Colon (tissue), 2 donors: ENCODE results near the gene TOB1.
"Not testable (repeated sequence)": the region's sequence is repeated elsewhere in the genome, so short reads cannot be mapped to it uniquely, and the experiment has no call there.

Experiments
- FAIRE-seq: peaks from 2 replicates; lab custom pipeline; 2012; peaks lifted over from hg19 to GRCh38; lab: Jason Lieb, UNC
- donor health status: control.
- donor health status: control.

Gene TOB1

DNA sequence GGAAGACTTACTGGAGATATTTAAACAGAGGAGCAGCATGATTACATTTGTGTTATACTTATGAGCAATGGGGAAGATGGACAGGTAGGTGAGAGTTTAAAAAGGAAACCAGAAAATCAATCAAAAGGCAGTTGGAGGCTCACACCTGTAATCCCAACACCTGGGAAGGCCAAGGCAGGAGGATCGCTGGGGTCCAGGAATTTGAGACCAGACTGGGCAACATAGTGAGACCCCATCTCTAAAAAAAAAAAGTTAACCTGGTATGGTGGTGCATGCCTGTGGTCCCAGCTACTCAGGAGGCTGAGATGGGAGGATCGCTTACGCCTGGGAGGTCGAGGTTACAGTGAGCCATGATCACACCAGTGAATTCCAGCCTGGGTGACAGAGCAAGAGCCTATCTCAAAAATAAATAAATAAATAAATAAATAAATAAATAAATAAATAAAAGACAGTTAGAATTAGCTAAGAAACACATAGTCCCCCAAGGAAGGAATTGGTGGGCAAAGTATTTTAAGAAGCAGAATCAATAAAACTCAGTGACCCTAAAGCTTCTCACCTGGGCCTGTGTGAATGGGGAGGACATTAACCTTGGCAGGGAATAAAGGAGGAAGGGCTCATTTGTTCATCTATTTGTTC lies 32.3 kb upstream of the TOB1 start:
- no peak for FAIRE-seq

DNA sequence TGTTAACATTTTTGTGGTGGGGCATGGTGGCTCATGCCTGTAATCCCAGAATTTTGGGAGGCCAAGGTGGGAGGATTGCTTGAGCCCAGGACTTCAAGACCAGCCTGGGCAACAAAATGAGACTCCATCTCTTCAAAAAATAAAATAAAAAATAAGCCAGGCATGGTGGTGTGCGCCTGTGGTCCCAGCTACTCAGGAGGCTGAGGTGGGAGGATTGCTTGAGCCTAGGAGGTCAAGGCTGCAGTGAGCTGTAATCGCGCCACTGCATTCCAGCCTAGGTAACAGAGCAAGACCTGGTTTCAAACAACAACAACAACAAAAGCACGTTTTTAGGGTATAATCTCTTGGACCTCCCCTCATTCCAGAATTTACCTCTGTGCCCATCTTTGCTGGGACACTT lies 28.4 kb upstream of the TOB1 start:
- not testable (repeated sequence) for FAIRE-seq

DNA sequence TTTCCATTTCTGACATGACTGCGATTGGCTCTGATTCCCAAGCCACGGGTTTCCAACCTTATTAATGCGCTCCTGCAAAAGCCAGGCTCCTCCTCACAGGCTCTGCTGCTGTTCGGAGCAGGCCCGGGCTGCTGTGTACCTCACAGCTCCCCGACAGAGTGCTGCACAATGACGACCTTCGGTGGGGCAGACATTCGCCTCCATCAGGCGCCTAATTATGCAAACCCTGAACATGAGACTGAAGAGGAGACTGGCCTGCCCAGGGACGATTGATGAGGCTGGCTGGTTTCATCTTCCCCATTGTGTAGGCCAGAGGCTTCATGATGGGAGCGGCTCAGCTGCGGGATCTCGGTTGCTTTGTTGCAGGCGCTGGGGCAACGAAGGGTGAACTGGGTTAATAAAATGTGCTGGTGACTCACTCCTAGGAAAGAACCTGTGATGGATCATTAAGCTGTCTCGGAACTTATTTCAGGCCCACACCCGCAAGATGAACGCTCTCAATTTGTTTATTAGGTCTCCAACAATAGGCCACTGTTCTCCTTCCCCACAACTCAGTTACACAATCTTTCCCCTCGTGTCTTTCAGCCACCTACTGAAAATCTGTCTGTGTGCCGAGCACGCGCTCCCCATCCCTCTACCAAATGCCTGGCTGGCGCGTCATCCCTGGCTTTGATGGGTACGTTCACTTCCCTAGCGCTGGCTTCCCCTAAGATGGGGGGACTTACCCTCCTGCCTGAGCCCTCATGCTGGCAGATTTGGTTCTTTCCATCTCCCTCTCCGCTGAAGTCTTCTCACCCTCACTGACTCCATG lies 27.2 kb upstream of the TOB1 start:
- FAIRE-seq = no peak

DNA sequence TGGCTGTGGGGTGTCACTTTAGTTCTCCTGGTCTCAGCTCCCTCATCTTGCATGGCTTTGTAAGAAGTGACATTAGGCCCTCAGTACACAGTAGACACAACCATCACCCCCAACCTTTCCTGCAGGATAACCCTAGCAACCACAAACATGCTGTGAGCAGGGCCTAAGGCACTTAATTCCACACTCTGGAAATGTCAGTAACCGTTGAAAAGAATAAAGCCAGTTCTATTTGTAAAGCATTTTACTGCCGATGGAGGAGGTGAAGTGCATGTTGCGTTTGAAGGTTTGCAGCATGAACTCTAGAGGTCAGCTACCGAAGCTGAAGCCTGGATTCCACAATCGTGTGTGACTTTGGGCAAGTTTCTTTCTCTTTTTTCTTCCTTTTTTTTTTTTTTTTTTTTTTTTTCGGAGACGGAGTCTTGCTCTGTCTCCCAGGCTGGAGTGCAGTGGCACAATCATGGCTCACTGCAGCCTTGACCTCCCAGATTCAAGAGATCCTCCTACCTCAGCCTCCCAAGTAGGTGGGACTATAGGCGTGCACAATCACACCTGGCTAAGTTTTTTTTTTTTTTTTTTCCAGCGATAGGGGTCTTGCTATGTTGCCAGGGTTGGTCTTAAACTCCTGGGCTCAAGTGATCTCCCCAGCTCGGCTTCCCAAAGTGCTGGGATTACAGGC lies 26.1 kb upstream of the TOB1 start:
- no peak for FAIRE-seq

DNA sequence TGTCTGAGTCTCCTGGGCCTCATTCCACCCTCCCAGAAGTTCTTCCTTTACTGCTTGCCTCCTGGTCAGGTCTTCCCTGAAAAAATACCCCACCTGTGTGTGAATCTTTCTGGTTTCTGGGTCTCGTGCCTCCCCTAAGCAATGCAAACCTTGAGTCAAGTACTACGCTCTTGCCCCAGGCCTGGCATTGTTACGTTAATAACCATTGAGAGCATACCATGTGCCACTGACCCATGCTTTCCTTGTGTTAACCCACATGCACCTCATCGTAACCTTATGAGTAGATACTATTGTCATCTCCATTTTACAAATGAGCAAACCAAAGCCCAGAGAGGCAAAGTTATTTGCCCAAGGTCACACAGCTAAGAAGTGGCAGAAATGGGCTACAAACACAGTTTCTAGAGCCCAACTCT lies 25.4 kb upstream of the TOB1 start:
- FAIRE-seq = no peak

DNA sequence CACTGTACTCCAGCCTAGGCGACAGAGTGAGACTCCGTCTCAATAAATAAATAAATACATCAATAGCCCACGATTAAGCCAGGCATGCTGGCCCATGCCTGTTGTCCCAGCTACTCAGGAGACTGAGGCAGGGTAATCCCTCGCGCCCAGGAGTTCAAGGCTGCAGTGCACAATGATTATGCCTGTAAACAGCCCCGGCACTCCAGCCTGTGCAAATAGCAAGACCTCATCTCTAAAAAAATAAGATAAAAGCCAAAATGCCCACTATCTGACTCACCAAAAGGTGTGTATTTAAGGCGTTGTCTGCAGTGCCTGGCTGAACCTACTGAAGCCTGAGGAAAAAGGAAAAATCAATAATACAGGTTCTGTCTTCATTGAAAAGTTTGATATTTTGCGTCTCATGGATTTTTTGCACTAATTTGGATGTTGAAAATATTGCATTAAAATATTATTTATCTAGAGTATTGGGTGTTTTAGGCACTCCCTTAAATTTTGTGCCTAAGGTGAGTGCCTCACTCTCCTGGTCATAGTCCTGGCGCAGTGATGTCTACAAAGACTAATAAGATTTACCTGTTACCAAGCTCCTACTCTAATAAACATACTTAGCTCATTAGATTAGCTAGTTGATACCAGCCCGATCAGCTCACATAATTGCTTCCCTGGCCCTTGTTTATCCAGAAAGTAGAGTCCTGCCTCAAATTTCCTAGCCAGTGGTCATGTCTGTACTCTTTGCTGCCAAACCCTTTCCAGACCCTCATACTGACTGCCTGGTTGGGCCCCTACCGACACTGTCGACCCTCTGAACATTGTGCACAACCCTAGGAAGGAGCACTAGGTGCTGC lies 24.7 kb upstream of the TOB1 start:
- FAIRE-seq = no peak

DNA sequence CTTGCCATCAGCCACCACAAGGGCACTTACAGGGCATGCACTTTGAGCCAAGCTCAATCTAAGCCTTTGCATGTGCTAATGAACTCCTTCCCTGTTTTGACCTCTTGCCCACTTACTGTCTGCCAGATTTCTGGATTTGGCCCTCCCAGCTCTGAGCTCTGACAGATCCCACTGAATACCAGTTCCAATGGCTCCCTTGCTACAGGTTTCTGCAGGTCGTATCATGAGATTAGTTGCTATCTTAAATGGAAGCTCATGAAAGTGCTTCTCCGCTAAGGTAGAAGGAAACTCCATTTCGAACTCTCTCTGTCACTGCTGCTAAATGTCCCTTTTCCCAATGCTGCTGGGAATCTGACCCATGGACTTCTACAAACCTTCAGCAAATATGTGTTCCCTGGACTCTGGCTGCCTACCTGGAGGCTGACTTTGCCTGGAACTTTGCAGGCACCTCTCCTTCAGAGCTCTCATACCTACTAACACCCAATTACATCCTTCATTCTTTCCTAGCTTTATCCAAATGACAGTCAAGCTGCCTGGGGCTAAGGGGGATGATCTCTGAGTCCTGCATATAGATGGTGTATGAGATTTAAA lies 23.5 kb upstream of the TOB1 start:
- FAIRE-seq = no peak

DNA sequence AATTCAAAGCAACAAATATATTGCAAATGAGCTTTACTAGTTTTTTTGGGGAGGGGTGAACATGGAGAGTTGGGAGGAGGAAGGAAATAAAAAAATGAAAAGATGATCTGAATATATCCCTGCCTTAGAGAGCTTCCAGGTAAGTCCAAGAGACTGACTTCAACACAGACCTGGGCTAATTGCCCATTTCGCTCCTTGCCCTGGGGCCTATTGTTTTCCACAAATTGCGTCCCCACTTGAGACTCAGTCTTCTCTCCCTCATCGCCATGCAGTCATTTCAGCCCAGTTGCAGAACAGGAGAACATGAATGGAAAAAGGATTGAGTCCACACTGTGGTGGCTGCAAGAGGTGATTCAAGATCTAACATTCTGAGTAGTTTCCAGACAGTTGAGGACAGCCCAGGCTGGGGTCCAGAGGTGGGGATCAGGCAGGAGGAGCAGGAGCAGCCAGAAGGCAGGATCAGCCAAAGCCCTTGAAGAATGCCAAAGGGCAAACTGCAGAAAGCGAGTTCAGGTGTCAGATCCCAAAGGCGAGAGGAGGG lies 21.6 kb upstream of the TOB1 start:
- no peak for FAIRE-seq

DNA sequence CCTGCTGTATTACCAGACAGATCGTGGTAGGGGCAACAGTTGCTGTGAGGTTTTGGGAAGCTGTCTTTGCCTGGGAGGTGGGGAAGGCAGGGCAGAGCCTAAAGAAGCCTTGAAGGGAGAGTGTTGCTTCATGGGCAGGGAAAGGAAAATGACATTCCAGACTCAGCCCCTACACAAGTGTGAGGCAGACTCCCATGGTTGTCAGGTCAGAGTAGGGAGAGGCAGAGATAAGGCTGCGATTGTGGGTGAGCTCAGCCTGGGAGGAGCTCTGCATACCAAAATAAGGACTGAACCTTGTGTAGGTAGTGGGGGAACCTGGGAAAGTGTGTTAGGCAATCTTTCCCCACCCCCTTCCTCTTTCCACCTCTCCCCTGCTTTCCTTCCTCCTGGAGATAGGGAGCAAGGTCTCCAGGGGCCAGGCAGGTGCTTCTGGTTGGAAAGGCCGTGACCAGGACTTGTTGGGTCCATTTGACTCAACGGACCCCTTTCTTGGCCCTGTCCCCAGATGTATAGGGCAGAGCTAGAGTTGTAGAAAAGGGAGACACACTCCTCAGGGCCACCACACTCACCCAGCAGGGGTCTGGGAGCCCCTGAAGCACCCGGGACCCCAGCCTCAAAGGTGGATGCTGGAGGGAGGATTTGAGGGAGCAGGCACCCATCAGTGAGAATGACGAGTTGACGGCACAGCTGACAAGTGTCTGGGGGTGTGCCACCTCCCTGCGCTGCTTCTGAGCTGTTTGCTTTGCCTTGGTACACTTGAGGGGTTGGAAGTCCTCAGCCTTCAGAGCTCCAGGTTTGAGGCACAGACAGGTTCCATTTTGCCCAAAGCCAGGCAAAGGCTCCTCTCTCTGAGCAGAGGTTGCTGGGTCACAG lies 18.5 kb upstream of the TOB1 start:
- FAIRE-seq = no peak

DNA sequence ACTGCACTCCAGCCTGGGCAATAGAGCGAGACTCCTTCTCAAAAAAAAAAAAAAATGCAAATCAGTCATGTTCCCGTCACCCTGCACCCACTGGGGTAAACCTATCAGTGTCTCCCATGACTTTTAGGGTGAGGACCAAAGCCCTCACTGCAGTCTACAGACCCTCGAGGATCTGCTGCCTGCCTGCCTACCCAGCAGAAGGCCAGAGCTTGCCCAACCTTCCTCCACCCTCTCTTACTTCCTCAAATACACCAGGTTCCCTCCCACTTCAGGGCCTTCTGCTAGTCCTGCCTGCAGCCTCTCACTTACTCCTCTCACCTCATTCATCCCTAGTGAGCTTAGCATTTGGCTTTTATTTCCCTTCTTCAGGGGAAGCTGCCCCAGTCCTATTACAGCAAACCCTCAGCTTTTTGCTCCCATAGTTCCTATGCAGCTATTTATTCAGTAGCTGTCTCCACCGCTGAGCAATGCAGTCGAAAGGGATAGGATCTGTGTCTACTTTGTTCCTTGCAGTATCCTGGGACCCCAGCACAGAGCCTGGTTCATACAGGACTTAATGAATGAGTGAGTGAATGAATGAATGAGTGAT lies 17.8 kb upstream of the TOB1 start:
- no peak for FAIRE-seq

DNA sequence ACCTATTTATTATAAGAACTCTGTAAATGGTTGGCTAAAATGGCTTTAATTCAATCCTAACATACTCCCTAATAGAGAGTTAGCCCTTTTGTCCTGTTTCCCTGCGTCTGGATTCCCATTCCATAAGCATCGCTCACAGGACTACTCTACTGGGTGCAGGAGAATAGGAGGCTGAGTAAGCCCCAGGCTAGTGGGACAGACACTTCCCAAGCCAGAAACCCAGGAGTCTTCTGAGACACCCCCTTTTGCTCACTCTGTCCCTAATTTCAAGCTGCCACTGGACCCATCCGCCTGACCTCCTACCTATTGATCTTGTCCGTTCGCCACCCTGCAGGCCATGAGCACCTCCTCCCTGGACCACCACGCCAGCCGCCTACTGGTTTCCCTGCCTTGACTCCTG lies 16.7 kb upstream of the TOB1 start:
- no peak for FAIRE-seq

DNA sequence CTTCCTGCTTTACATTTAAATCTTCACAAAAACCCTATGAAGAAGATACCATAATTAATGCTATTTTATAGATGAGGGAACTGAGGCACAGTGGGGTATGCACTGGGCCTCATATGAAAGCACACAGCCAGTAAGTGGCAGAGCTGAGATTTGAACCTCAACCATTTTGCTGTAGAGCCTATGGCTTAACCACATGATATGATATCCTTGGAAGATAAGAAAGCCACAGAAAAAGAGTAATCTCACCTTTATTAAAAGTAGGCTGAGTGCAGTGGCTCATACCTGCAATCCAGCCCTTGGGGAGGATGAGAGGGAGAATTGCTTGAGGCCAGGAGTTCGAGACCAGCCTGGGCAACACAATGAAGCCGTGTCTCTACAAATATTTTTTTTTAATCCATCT lies 15.0 kb upstream of the TOB1 start:
- FAIRE-seq = no peak

DNA sequence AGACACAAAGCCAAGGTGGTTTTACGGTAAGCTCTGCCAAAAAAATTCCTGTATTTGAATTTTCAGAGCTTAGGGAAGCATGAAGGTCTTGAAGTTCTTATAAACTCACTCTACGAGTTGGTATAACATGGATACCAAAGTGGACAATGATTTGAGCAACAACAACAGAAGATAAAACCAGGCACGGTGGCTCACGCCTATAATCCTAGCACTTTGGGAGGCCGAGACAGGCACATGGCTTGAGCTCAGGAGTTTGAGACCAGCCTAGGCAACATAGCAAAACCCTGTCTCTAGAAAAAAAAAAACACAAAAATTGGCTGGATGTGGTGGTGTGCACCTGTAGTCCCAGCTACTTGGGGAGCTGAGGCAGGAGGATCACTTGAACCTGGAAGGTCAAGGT lies 12.9 kb upstream of the TOB1 start:
- no peak for FAIRE-seq

DNA sequence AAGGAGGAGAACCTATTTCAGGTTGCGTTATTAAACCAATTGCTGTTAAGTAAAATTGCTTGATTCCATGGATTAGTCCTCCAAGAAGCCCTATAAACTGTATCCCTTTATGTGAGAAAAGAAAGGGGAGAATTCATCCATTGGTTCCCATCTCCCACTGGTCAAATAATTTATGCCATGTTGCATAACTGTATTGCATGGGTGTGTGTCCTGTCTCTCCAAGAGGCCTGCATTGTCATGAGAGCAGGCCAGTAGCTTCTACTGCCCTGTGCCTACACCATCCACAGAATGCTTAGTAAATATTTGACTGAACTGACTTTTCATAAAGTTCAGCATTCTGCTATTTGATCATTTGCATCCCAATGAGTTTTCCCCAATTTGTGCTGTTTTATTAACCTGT lies 11.7 kb upstream of the TOB1 start:
- FAIRE-seq = no peak

DNA sequence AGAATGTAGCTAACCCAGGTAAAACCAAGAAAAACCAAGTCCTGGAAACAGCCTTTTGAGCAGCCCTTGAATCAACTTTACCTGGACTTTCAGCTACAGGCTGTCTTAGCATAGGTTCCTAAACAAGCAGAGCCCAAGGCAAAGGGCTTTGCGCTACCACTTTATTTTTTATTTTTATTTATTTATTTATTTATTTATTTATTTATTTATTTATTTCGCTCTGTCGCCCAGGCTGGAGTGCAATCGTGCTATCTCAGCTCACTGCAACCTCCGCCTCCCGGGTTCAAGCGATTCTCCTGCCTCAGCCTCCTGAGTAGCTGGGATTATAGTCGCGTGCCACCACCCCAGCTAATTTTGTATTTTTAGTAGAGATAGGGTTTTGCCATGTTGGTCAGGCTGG lies 10.9 kb upstream of the TOB1 start:
- not testable (repeated sequence) for FAIRE-seq

DNA sequence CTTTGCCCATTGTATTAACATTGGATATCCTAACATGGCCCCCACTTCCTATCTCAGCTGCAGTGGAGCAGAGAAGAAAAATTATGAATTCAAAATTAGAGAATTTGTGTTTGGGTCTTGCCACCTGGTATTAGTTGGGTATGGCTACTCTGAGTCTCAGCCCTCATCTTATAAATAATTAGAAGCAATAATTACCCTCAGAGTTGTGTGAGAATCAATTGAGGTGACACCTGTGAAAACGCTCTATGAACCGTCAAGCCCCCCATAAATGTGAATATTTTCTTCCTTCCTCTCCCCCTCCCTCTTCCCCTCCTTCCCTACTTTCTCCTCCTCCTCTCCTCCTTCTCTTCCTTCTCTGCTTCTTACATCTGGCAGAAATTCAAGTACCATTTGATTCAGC lies 8.9 kb upstream of the TOB1 start:
- no peak for FAIRE-seq

DNA sequence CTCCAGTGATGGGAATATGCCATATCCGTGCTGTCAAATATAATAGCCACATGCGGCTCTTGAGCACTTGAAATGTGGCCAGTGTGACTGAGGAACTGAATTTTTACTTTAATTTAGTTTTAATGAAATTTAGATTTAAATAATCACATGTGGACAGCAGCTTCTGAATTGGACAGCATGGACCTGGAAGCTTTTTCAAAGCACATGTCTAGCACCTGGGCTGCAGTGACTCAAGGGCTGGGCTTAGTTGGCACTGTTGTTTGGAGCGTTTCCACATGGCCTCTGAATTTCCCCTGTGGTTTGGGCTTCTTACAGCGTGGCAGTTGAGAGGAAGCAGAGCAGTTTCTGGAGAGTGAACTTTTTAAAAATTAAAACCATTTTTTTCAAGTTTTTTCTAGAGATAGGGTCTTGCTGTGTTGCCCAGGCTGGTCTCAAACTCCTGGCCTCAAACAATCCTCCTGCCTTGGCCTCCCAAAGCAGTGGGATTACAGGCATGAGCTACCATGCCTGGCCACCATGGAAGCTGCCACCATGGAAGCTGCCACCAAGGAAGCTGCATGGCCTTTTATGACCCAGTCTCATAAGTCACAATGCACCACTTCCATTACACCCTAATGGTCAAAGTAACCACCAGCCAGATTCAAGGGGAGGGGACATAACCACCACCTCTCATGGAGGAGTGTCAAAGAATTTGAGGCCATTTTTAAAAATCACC lies 6.7 kb upstream of the TOB1 start:
- no peak for FAIRE-seq

DNA sequence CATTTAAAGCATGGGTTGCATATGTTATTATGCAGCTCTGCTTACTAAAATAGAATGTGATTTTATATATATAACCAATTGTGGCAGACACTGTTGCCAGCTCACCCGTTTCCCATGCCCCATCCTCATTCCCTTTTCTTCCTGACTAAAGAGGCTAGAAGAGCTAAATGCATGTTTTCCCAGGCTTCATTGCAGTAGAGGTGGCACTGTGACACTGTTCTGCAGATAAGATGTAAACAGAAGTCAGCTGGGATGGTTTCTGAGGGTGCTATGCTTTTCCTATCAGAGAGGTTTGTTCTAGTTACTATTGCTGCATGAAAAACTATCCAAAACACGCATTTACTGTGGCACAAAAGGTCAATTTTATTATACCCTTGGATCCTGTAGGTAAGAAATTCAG lies 5.7 kb upstream of the TOB1 start:
- no peak for FAIRE-seq

DNA sequence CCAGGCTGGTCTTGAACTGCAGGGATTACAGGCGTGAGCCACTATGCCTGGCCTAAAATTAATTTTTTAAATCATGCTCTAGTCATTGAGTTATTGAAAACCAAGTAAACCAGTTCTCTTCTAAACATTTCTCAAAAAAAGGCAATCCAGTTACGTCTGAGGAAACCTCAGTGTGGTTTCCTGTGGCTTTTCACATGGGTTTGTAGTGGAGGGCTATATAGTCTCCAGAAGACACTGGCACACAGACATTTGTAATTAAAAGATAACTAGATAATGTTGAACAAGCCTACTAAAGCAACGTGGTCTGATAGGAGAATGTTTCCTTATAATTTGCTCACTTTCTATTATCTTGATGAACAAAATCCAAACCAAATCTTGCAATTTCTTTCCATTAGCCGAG lies 5.2 kb upstream of the TOB1 start:
- FAIRE-seq = no peak

DNA sequence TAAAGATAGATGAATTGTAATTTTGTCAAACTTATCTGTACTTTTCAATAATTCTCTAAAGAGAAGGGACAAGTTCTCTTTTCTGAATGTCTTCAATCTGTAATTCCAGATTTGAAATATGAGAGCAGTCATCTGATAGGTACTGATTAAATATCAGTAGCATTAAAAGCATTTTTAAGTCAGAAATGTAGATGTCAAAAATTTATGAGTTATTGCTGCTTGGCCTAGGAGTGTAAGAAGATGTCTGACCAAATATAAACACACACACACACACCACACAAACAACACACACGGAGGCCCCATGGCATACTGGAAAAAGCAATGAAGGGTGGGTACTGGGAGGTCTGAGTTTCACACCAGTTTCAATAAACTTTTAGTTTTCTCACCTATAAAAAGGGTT lies 2.4 kb upstream of the TOB1 start:
- no peak for FAIRE-seq
